Uterus (tissue), 2 donors: ENCODE results near the gene MAPKAPK3.

Experiments
- CTCF ChIP-seq, 4 experiments: fragments of 200-600 bp in 2 of 4; fragments of 450-650 bp in 2 of 4; sonication (generic) in 2 of 4; IDR thresholded peaks; one replicate each; pipeline ENCODE4 v1.5.1; 2016 to 2019; ENCODE audit warnings: antibody characterized with exemption in 4 of 4, mild to moderate bottlenecking in 2 of 4, moderate library complexity in 1 of 4
- POLR2A ChIP-seq, 2 donors: fragments of 450-650 bp; IDR thresholded peaks; one replicate each; pipeline ENCODE4 v1.6.1; 2016; ENCODE audit warnings: antibody characterized with exemption in 2 of 2, mild to moderate bottlenecking in 1 of 2, moderate library complexity in 1 of 2

GRCh38 chr3:50616770-50617095, 218 bp upstream of the MAPKAPK3 start:
- TF ChIP-seq CTCF (IDR thresholded peaks at IDR 0.05) (peak in 3 of 4 experiments; percentile 1 to 23 (median 13)), POLR2A (IDR thresholded peaks at IDR 0.05) (peak; percentile 9 to 27)
